ENCODE results near the gene BTN3A1.

Gene BTN3A1

GRCh38 chr6:26388441-26388840 is 13.6 kb upstream of the BTN3A1 start:
- no peak overlapping the region for H3K4me3 ChIP-seq (ENCODE audit: low read length)
- no peak for TF ChIP-seq CTCF (conservative IDR thresholded peaks at IDR 0.05; ENCODE audit: low read depth, low read length)
- DNase-seq (ENCODE audit: low read depth): no peak

GRCh38 chr6:26389349-26389894 is 12.7 kb upstream of the BTN3A1 start:
- no peak for DNase-seq (ENCODE audit: low read depth)
- H3K4me3 ChIP-seq (ENCODE audit: low read length): no peak overlapping the region
- TF ChIP-seq CTCF (conservative IDR thresholded peaks at IDR 0.05; ENCODE audit: low read depth, low read length): no peak

- DNase-seq (ENCODE audit: low read depth): no peak
- no peak overlapping the region for H3K4me3 ChIP-seq (ENCODE audit: low read length)
- no peak for TF ChIP-seq CTCF (conservative IDR thresholded peaks at IDR 0.05; ENCODE audit: low read depth, low read length)
Observed at GRCh38 chr6:26390531-26390930, 11.5 kb upstream of the BTN3A1 start.

GRCh38 chr6:26392932-26393636 is 9.0 kb upstream of the BTN3A1 start:
- no peak overlapping the region for H3K4me3 ChIP-seq (ENCODE audit: low read length)
- DNase-seq (ENCODE audit: low read depth): no peak
- TF ChIP-seq CTCF (conservative IDR thresholded peaks at IDR 0.05; ENCODE audit: low read depth, low read length): no peak

GRCh38 chr6:26394289-26394688 is 7.8 kb upstream of the BTN3A1 start:
- H3K4me3 ChIP-seq (ENCODE audit: low read length): no peak overlapping the region
- DNase-seq (ENCODE audit: low read depth): peak; percentile 63
- TF ChIP-seq CTCF (conservative IDR thresholded peaks at IDR 0.05; ENCODE audit: low read depth, low read length): no peak

- no peak for TF ChIP-seq CTCF (conservative IDR thresholded peaks at IDR 0.05; ENCODE audit: low read depth, low read length)
- no peak overlapping the region for H3K4me3 ChIP-seq (ENCODE audit: low read length)
- DNase-seq (ENCODE audit: low read depth): no peak
Observed at GRCh38 chr6:26398555-26398954, 3.5 kb upstream of the BTN3A1 start.

GRCh38 chr6:26400626-26401025 is 1.4 kb upstream of the BTN3A1 start:
- no peak for DNase-seq (ENCODE audit: low read depth)
- H3K4me3 ChIP-seq (ENCODE audit: low read length): no peak overlapping the region
- no peak for TF ChIP-seq CTCF (conservative IDR thresholded peaks at IDR 0.05; ENCODE audit: low read depth, low read length)
